ENCODE measurements around the gene B3GALT5. TPM values are rescaled to one million over a fixed set of nuclear protein-coding genes. Genes with fewer than 3 reads are reported as not detected.

B3GALT5 gene
- total RNA-seq, 1 donor from 2014 or later = not detected

- Mint-ChIP-seq H3K4me1 (ENCODE audit: low read depth) (no peaks in the 10 kb centered on the region), H3K36me3 (ENCODE audit: low read depth) (no peaks in the 10 kb centered on the region), H3K9me3 (ENCODE audit: low read depth) (peaks cover 5% of the 10 kb centered on the region), H3K4me3 (ENCODE audit: unreplicated experiment) (no peak overlapping the region), H3K27me3 (ENCODE audit: low read depth) (no peaks in the 10 kb centered on the region), H3K27ac (ENCODE audit: unreplicated experiment) (no peak overlapping the region)
- DNase-seq (ENCODE audit: low spot score) = no peak
- TF ChIP-seq, protein P1, sequence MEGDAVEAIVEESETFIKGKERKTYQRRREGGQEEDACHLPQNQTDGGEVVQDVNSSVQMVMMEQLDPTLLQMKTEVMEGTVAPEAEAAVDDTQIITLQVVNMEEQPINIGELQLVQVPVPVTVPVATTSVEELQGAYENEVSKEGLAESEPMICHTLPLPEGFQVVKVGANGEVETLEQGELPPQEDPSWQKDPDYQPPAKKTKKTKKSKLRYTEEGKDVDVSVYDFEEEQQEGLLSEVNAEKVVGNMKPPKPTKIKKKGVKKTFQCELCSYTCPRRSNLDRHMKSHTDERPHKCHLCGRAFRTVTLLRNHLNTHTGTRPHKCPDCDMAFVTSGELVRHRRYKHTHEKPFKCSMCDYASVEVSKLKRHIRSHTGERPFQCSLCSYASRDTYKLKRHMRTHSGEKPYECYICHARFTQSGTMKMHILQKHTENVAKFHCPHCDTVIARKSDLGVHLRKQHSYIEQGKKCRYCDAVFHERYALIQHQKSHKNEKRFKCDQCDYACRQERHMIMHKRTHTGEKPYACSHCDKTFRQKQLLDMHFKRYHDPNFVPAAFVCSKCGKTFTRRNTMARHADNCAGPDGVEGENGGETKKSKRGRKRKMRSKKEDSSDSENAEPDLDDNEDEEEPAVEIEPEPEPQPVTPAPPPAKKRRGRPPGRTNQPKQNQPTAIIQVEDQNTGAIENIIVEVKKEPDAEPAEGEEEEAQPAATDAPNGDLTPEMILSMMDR (IDR thresholded peaks at IDR 0.05) = no peak
These were observed 62.9 kb downstream of the B3GALT5 start for GRCh38 chr21:39675590-39675989.

- TF ChIP-seq, protein P1 (IDR thresholded peaks at IDR 0.05) = no peak
- H3K4me1 Mint-ChIP-seq (ENCODE audit: low read depth) = no peaks in the 10 kb centered on the region
- peaks cover 5% of the 10 kb centered on the region for H3K9me3 Mint-ChIP-seq (ENCODE audit: low read depth)
- DNase-seq (ENCODE audit: low spot score) = no peak
- no peak overlapping the region for H3K27ac Mint-ChIP-seq (ENCODE audit: unreplicated experiment)
- H3K4me3 Mint-ChIP-seq (ENCODE audit: unreplicated experiment) = no peak overlapping the region
- H3K36me3 Mint-ChIP-seq (ENCODE audit: low read depth) = no peaks in the 10 kb centered on the region
- no peaks in the 10 kb centered on the region for H3K27me3 Mint-ChIP-seq (ENCODE audit: low read depth)
These were observed 63.4 kb downstream of the B3GALT5 start for GRCh38 chr21:39675993-39676661.

GRCh38 chr21:39680216-39680615 lies 67.5 kb downstream of the B3GALT5 start:
- peaks cover 5% of the 10 kb centered on the region for H3K9me3 Mint-ChIP-seq (ENCODE audit: low read depth)
- no peak overlapping the region for H3K27ac Mint-ChIP-seq (ENCODE audit: unreplicated experiment)
- H3K4me1 Mint-ChIP-seq (ENCODE audit: low read depth) = peaks cover 6% of the 10 kb centered on the region
- H3K4me3 Mint-ChIP-seq (ENCODE audit: unreplicated experiment) = no peak overlapping the region
- no peaks in the 10 kb centered on the region for H3K36me3 Mint-ChIP-seq (ENCODE audit: low read depth)
- TF ChIP-seq, protein P1 (IDR thresholded peaks at IDR 0.05) = no peak
- DNase-seq (ENCODE audit: low spot score) = no peak
- peaks cover 2% of the 10 kb centered on the region for H3K27me3 Mint-ChIP-seq (ENCODE audit: low read depth)

DNA sequence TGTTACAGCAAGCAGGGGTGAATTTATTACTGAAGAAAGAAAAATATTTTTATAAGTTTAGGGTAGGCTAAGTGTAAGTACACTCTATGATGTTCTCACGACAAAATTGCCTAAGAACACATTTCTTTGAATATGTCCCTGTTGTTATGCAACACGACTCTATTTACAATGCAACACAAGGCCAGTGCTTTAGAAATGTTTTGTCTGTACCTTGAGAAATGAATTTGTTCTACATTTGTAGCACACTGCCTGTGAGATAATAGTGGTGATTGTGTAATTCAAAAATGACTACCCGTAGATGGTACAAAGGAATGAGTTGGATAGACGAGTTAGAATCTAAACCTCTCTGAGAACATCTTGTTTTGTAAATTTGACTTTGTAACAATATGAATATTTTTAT lies 68.5 kb downstream of the B3GALT5 start:
- DNase-seq (ENCODE audit: low spot score) = no peak
- Mint-ChIP-seq H3K27me3 (ENCODE audit: low read depth) (peaks cover 2% of the 10 kb centered on the region), H3K4me3 (ENCODE audit: unreplicated experiment) (no peak overlapping the region), H3K27ac (ENCODE audit: unreplicated experiment) (no peak overlapping the region), H3K36me3 (ENCODE audit: low read depth) (no peaks in the 10 kb centered on the region), H3K4me1 (ENCODE audit: low read depth) (peaks cover 6% of the 10 kb centered on the region), H3K9me3 (ENCODE audit: low read depth) (peaks cover 5% of the 10 kb centered on the region)
- TF ChIP-seq, protein P1 (IDR thresholded peaks at IDR 0.05) = no peak

DNA sequence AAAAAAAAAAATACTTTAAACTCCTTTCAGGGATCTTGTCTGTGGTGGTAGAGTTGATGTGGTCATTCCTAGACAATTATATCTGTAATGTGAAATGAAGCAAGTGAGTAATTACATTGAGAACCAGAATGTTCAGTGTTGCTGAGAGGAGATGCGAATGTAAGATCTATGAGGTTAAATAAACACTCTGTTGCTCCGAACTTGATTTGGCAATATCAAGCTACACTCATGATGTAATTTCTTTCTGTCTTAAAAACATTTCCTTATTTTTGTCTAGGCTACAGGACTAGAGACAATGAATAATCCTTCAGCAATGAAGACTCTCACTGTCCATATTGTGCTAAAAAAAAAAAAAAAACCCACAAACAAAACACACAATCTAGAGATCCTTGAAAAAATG lies 69.1 kb downstream of the B3GALT5 start:
- peak overlapping the region; percentile 14 for H3K27ac Mint-ChIP-seq (ENCODE audit: unreplicated experiment)
- peaks cover 6% of the 10 kb centered on the region for H3K4me1 Mint-ChIP-seq (ENCODE audit: low read depth)
- H3K36me3 Mint-ChIP-seq (ENCODE audit: low read depth) = no peaks in the 10 kb centered on the region
- peaks cover 2% of the 10 kb centered on the region for H3K27me3 Mint-ChIP-seq (ENCODE audit: low read depth)
- TF ChIP-seq, protein P1 (IDR thresholded peaks at IDR 0.05) = no peak
- H3K4me3 Mint-ChIP-seq (ENCODE audit: unreplicated experiment) = no peak overlapping the region
- no peak for DNase-seq (ENCODE audit: low spot score)
- H3K9me3 Mint-ChIP-seq (ENCODE audit: low read depth) = peaks cover 5% of the 10 kb centered on the region
